A172 (cell line): ENCODE data around the gene INPP5D. TPM values are rescaled to one million over a fixed set of nuclear protein-coding genes. Genes with fewer than 3 reads are reported as not detected.

ENCODE experiments used
- DNase-seq: peaks from one replicate; pipeline ENCODE4 v3.0.0-alpha.2; 2015; ENCODE audit warnings: low spot score
- total RNA-seq: library from RNA; depleted of rRNA; stranded (reverse); fragments of >200 nt; shearing (Covaris generic); gene quantifications from 2 replicates; pipeline ENCODE4 v1.2.3, GENCODE V29; 2014

INPP5D gene
- total RNA-seq, 1 experiment from 2014 or later: 0.84 TPM

- DNase-seq: peak; percentile 69
Measured at GRCh38 chr2:233208382-233209116, 148.4 kb downstream of the INPP5D start.

- DNase-seq: no peak
Measured at GRCh38 chr2:233209117-233209532, 149.0 kb downstream of the INPP5D start.

- DNase-seq: peak; percentile 96
Measured at GRCh38 chr2:233209533-233210171, 149.5 kb downstream of the INPP5D start.

GRCh38 chr2:233210281-233210680 is 150.1 kb downstream of the INPP5D start:
- no peak for DNase-seq

- DNase-seq: peak; percentile 94
Measured at GRCh38 chr2:233210843-233211547, 150.9 kb downstream of the INPP5D start.

- no peak for DNase-seq
Measured at GRCh38 chr2:233211548-233211895, 151.4 kb downstream of the INPP5D start.

- DNase-seq: no peak
Measured at GRCh38 chr2:233213011-233213410, 152.9 kb downstream of the INPP5D start.

- DNase-seq: no peak
Measured at GRCh38 chr2:233213975-233214374, 153.8 kb downstream of the INPP5D start.

- DNase-seq: no peak
Measured at GRCh38 chr2:233217892-233218377, 157.8 kb downstream of the INPP5D start.

GRCh38 chr2:233218836-233219235 is 158.7 kb downstream of the INPP5D start:
- DNase-seq: no peak

- no peak for DNase-seq
Measured at GRCh38 chr2:233219848-233220247, 159.7 kb downstream of the INPP5D start.

- peak; percentile 68 for DNase-seq
Measured at GRCh38 chr2:233221378-233222063, 161.4 kb downstream of the INPP5D start.

GRCh38 chr2:233223059-233223894 is 163.1 kb downstream of the INPP5D start:
- no peak for DNase-seq

GRCh38 chr2:233225230-233226068 is 165.3 kb downstream of the INPP5D start:
- no peak for DNase-seq

GRCh38 chr2:233226511-233227031 is 166.4 kb downstream of the INPP5D start:
- DNase-seq: no peak

- DNase-seq: no peak
Measured at GRCh38 chr2:233227346-233227978, 167.3 kb downstream of the INPP5D start.

- DNase-seq: no peak
Measured at GRCh38 chr2:233228376-233228775, 168.2 kb downstream of the INPP5D start.

- DNase-seq: no peak
Measured at GRCh38 chr2:233233618-233234230, 173.6 kb downstream of the INPP5D start.

GRCh38 chr2:233234264-233234663 is 174.1 kb downstream of the INPP5D start:
- DNase-seq: no peak
